ENCODE data around the gene ARID5A.
"Not testable (repeated sequence)": the region's sequence is repeated elsewhere in the genome, so short reads cannot be mapped to it uniquely, and the experiment has no call there.

The ARID5A gene

DNA sequence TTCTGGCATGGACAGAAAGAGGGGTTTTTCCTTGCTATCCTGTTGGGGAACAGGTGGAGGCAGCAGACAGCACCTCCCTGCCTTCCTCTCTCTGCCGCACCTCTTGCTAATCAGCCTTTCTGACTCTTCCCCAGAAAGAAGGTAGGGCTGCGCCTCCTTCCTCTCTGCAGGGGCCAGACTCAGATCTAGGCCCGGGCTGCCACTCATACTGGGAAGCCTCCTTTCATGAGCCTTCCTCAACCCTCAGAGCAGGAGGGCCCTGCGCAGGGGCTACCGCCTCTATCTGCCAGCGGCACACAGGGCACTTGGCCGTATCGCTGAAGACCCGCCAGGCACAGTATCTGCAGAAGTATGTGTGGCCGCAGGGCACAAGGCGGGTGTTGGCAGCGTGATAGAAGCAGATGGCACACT is 38.5 kb upstream of the ARID5A start:
- TF ChIP-seq, protein P1, sequence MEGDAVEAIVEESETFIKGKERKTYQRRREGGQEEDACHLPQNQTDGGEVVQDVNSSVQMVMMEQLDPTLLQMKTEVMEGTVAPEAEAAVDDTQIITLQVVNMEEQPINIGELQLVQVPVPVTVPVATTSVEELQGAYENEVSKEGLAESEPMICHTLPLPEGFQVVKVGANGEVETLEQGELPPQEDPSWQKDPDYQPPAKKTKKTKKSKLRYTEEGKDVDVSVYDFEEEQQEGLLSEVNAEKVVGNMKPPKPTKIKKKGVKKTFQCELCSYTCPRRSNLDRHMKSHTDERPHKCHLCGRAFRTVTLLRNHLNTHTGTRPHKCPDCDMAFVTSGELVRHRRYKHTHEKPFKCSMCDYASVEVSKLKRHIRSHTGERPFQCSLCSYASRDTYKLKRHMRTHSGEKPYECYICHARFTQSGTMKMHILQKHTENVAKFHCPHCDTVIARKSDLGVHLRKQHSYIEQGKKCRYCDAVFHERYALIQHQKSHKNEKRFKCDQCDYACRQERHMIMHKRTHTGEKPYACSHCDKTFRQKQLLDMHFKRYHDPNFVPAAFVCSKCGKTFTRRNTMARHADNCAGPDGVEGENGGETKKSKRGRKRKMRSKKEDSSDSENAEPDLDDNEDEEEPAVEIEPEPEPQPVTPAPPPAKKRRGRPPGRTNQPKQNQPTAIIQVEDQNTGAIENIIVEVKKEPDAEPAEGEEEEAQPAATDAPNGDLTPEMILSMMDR (IDR thresholded peaks at IDR 0.05; ENCODE audit: low read depth, low read length): no peak
- no peak for DNase-seq (ENCODE audit: extremely low read depth, low read depth)

DNA sequence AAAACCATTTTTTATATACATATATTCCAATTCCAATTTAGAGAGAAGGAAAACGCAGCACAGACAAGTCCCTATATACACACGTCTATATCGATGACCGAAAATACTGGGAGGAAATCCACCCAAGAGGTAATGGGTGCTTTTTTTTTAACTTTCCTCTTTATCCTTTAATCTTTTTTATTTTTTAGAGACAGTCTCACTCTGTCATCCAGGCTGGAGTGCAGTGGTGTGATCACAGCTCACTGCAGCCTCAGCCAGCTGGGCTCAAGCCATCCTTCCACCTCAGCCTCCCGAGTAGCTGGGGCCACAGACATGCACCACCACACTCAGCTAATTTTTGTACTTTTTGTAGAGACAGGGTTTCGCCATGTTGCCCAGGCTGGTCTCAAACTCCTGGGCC is 37.9 kb upstream of the ARID5A start:
- not testable (repeated sequence) for DNase-seq (ENCODE audit: extremely low read depth, low read depth)

DNA sequence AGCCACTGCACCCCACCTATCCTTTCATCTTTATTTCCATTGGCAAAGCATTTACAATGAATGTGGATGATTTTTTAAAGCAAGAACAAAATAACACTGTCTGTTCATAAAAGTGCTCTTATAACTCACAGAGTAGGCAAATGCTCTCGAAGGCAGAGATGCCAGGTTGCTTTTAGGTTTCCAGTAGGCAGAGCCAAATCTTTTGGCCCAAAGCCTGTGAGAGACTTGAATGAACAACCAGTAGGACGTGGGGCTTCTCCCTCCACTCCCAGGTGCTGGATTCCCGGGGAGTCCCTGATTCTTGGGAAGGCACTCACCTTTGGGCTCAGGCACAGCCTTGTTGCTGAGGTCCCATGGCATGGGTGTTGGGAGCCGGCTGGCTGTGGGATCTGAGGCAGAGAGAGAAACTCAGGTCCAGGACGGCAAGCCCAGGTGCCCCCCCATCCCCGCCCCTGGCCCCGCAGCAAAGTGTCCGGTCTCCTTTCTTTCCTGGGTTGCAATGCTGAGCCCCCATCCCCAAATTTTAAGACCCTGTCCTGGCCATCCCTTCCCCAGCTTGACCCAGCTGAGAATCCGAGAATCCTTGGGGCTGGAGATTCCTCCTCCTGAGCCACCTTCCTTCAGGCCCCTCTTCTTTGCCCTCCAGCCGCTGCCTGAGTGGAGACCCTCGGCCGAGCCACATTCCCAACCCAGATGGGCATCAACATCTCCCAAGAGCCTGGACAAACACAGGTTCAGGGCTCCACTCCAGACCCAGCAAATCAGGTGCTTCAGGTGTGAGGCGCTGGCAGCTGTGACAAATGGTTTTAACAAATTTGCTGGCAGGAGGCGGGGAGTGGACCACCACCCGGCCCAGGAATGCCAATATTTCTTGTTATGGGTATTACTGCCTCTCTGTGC is 37.2 kb upstream of the ARID5A start:
- no peak for DNase-seq (ENCODE audit: extremely low read depth, low read depth)

DNA sequence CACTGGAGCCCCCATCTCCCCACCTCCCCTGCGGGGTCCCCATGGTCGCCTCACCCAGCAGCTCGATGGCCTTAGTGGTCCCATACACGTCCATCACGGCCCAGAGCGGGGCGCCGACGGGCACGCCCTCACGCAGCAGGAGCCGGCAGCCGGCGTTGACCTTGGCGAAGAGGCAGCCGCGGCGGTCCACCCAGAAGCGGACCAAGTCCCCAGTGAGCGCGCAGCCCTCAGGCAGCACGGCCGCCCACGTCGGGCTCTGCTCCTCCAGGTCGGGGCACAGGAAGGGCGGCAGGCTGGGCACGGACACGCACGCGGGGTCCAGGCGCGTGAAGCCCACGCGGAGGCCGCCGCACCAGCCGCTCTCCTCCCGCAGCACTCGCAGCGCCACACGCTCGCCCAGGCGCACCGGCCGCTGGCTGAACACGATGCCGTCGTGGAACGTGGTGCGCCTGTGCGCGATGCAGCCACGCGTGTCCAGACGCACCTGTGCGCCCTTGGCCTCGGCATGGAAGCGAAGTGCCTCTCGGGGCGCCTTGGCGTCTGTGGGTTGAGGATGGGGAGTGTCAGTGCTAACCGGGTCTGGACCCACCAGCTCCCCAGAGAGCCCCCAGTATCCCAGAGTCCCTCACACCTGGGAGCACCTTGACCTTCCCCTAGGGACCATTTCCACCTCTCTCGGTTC is 36.0 kb upstream of the ARID5A start:
- TF ChIP-seq, protein P1 (IDR thresholded peaks at IDR 0.05; ENCODE audit: low read depth, low read length): no peak
- DNase-seq (ENCODE audit: extremely low read depth, low read depth): no peak

More for the DNA sequence above, 37.2 kb upstream of the ARID5A start:
- TF ChIP-seq, protein P1 (IDR thresholded peaks at IDR 0.05; ENCODE audit: low read depth, low read length): no peak

DNA sequence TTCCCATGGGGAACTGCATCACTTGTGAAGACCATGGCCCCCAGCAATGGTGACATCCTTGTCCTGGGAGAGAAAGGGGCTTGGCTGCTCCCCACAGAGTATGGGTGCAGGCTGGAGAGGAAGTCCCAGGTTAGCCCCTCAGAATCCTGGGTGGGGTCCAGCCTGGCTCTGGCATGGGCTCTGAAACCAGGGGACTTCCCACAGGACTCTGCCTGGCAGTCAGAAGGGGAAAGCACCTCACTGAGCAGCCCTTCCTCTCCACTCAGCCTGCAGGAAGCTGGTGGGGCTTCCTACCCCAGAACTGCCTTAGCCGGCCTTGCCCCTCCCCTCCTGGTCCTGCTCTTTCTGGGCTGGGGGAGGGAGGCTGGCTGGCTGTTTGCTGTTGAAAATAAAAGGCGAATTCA is 35.1 kb upstream of the ARID5A start:
- DNase-seq (ENCODE audit: extremely low read depth, low read depth): no peak
- TF ChIP-seq, protein P1 (IDR thresholded peaks at IDR 0.05; ENCODE audit: low read depth, low read length): no peak

DNA sequence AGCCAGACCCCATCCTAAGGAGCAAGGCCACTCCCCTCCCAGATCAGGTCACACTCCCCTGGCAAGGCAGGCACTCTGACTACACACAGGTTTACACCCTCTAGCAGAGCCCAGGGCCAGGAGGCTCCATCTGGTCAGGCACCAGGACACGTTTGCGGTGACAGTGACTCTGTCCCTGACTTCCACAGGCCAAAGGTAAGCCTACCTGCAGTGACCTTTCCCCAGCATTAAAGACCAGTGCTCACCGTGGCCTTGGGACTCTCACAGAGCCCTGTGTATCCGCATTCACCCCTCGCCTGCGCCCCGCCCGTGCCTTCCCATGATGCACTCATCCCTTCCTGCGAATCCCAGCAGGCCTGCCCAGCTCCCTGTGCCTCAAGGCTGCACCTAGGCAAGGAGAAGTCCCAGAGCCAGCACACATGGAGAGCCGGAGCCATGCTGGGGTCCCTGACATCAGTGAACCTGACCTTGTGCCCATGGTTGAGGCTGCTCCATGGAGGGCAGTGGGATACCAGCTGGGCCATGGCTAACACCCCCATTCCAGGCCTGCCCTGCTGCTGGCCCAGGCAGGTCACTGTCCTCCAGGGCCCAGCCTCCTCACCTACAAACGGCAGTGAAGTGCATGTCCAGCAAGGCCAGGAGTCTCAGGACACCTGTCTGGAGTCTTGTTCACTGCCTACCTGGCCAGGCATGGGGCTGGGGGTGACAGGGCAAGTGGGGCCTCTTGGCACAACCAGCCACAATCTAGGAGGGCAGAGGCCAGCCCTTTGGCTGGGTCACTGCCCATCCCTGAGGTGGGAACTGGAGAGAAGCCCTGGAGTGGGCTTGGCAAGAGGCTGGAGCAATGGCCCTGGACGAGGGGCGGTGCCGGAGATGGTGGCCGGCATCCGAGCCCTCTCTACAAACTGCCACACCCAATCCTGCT is 34.4 kb upstream of the ARID5A start:
- TF ChIP-seq, protein P1 (IDR thresholded peaks at IDR 0.05; ENCODE audit: low read depth, low read length): no peak
- DNase-seq (ENCODE audit: extremely low read depth, low read depth): no peak

DNA sequence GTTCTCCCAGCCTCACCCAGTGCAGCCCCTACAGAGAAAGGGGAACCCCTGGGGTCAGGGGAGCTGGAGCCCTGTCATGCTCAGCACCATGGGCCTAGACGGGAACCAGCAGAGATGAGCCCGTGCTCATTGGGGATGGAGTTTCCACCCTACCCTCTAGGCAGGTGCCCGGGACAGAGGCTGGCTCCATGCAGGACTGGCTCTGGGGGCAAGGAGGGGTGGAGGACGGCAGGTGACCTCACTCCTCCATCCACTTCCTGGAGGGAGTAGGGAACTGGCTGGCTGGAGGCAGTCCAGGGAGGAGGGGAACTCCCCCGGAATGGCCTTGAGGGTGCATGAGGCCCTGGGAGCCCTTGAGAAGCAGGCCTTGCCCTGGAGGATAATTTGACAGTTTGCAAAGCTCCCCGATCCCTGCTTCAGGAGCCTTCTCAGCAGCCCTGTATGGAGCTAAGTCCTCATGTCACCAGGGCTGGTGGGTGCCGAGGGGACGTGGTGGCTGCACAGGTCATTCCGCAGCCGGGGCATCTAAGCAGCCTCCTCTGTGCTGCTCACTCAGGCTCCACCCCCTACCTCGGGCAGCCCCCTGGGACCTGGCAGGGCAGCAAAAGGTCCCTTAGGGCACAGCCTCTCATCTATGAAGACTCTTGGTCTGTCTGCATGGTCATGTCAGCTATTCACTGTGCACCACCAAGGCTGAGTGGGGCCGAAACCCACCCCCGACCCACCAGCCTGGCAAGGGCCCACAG is 33.5 kb upstream of the ARID5A start:
- DNase-seq (ENCODE audit: extremely low read depth, low read depth): no peak
- TF ChIP-seq, protein P1 (IDR thresholded peaks at IDR 0.05; ENCODE audit: low read depth, low read length): no peak

All from AG09319 (cell line).